DOHH2 (cell line): ENCODE results near the gene SREBF2.

ENCODE experiments used
- H3F3A ChIP-seq: fragments of 200-600 bp; sonication (generic), shearing (Covaris generic); 2 replicates; pipeline ENCODE4 v1.6.0; 2016; ENCODE audit warnings: antibody characterized with exemption, mild to moderate bottlenecking; ENCODE audit not compliant: control insufficient read depth, insufficient read depth
- H3K27ac ChIP-seq: fragments of 200-600 bp; sonication (generic); 2 replicates; pipeline ENCODE4 v1.5.1; 2014; ENCODE audit warnings: low read depth, mild to moderate bottlenecking, low read length, moderate library complexity
- H3K27me3 ChIP-seq: fragments of 200-600 bp; sonication (generic); 2 replicates; pipeline ENCODE4 v1.6.1; 2014; ENCODE audit warnings: mild to moderate bottlenecking, low read length, mixed read lengths; ENCODE audit not compliant: control insufficient read depth
- H3K36me3 ChIP-seq: fragments of 200-600 bp; sonication (generic); 2 replicates; pipeline ENCODE4 v1.6.1; 2014; ENCODE audit warnings: mild to moderate bottlenecking, low read length, moderate library complexity, mixed read lengths; ENCODE audit not compliant: control insufficient read depth
- H3K4me1 ChIP-seq: fragments of 200-600 bp; sonication (generic); 2 replicates; pipeline ENCODE4 v1.6.1; 2014; ENCODE audit warnings: mild to moderate bottlenecking, low read length, mixed read lengths; ENCODE audit not compliant: control insufficient read depth
- H3K4me2 ChIP-seq: fragments of 200-600 bp; sonication (generic); 2 replicates; pipeline ENCODE4 v1.6.0; 2014; ENCODE audit warnings: mild to moderate bottlenecking, low read length, moderate library complexity
- H3K4me3 ChIP-seq: fragments of 200-600 bp; sonication (generic); 2 replicates; pipeline ENCODE4 v1.5.1; 2014; ENCODE audit warnings: mild to moderate bottlenecking, low read length, mixed read lengths
- H3K79me2 ChIP-seq: fragments of 200-600 bp; sonication (generic); 2 replicates; pipeline ENCODE4 v1.6.1; 2014; ENCODE audit warnings: mild to moderate bottlenecking, low read length, mixed read lengths; ENCODE audit not compliant: control insufficient read depth
- H3K9me2 ChIP-seq: fragments of 200-600 bp; sonication (generic); replicated peaks from 2 replicates; pipeline ENCODE4 v1.6.1; 2014; ENCODE audit warnings: mild to moderate bottlenecking, low read length, mixed read lengths; ENCODE audit not compliant: control insufficient read depth
- H3K9me3 ChIP-seq: fragments of 200-600 bp; sonication (generic); 2 replicates; pipeline ENCODE4 v1.6.1; 2014; ENCODE audit warnings: antibody characterized with exemption, low read length, mixed read lengths; ENCODE audit not compliant: control insufficient read depth, insufficient read depth
- H4K20me1 ChIP-seq: fragments of 200-600 bp; sonication (generic); 2 replicates; pipeline ENCODE4 v1.6.0; 2014; ENCODE audit warnings: low read depth, mild to moderate bottlenecking, antibody characterized with exemption, low read length, moderate library complexity; ENCODE audit not compliant: control insufficient read depth, insufficient read depth
- CTCF ChIP-seq: fragments of 200-600 bp; sonication (generic); IDR thresholded peaks from one replicate; pipeline ENCODE4 v1.5.1; 2014; ENCODE audit warnings: antibody characterized with exemption, mild to moderate bottlenecking, low read depth, low read length; ENCODE audit not compliant: poor library complexity, severe bottlenecking
- EZH2phosphoT487 ChIP-seq: fragments of 200-600 bp; sonication (generic); IDR thresholded peaks from 2 replicates; pipeline ENCODE4 v1.6.1; 2017; ENCODE audit warnings: borderline replicate concordance, mild to moderate bottlenecking, antibody characterized with exemption, low read length, moderate library complexity, mixed read lengths

The SREBF2 gene

GRCh38 chr22:41880653-41881052 is 47.7 kb downstream of the SREBF2 start:
- H3K27me3 ChIP-seq: no peaks in the 10 kb centered on the region
- TF ChIP-seq CTCF (no peak), EZH2phosphoT487 (no peak)
- peaks cover 43% of the 10 kb centered on the region for H3K79me2 ChIP-seq
- peaks cover 79% of the 10 kb centered on the region for H3K4me1 ChIP-seq
- H3K9me2 ChIP-seq: no peaks in the 10 kb centered on the region
- peaks cover 96% of the 10 kb centered on the region for H3K36me3 ChIP-seq
- no peaks in the 10 kb centered on the region for H4K20me1 ChIP-seq
- peak overlapping the region; percentile 92 for H3K27ac ChIP-seq
- H3K9me3 ChIP-seq: no peaks in the 10 kb centered on the region
- peaks cover 32% of the 10 kb centered on the region for H3F3A ChIP-seq
- peak overlapping the region; percentile 14 for H3K4me2 ChIP-seq
- H3K4me3 ChIP-seq: no peak overlapping the region

DNA sequence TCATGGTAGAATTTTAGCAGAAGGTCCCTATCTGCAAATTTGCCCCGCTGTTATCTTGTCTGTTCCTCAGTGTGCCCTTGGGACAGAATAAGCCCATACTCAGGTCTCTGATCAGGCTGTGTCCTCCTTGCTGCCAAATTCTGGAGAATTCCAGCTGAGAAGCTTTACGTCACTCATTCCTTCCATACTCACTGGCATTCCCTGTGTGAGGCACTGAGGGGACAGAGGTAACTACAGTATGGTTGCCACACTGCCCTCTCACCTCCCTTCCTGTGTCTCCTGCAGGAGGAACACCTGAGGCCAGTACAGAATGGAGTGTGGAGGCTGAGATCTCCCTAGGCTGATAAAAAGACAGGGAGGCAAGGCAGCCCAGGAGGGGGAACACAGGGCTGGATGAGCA is 50.5 kb downstream of the SREBF2 start:
- Histone ChIP-seq H3K4me1 (peaks cover 100% of the 10 kb centered on the region), H3K36me3 (peaks cover 96% of the 10 kb centered on the region), H3K9me2 (no peaks in the 10 kb centered on the region), H3K9me3 (no peaks in the 10 kb centered on the region), H3F3A (peaks cover 37% of the 10 kb centered on the region), H3K79me2 (peaks cover 63% of the 10 kb centered on the region), H3K4me3 (peak overlapping the region; percentile 55), H3K27me3 (no peaks in the 10 kb centered on the region), H4K20me1 (no peaks in the 10 kb centered on the region), H3K4me2 (peak overlapping the region; percentile 84), H3K27ac (peak overlapping the region; percentile 92)
- TF ChIP-seq CTCF (no peak), EZH2phosphoT487 (no peak)

DNA sequence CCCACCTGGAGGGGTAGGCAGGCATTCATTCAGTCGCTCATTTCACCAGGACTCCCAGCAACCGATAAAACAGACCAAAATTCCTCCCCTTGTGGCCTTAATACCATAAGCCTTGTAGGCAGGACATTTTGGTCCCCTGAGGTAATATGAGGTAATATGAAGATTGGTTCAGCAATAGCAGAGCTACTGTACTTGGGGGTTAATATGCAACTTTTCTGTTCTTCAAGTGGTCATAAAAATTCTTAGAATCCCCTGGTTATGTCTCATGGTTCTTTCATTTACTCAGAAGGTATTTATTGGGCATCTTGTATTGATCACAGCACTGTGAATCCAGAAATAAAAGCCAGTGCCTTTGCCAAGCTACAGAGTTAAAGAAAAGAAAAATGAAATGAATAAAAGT is 52.2 kb downstream of the SREBF2 start:
- Histone ChIP-seq H3K9me2 (no peaks in the 10 kb centered on the region), H3K4me3 (peak overlapping the region; percentile 55), H3K36me3 (peaks cover 96% of the 10 kb centered on the region), H3K9me3 (no peaks in the 10 kb centered on the region), H3F3A (peaks cover 39% of the 10 kb centered on the region), H4K20me1 (no peaks in the 10 kb centered on the region), H3K4me2 (peak overlapping the region; percentile 84), H3K27ac (peak overlapping the region; percentile 92), H3K4me1 (peaks cover 96% of the 10 kb centered on the region), H3K79me2 (peaks cover 73% of the 10 kb centered on the region), H3K27me3 (no peaks in the 10 kb centered on the region)
- TF ChIP-seq CTCF (no peak), EZH2phosphoT487 (no peak)

DNA sequence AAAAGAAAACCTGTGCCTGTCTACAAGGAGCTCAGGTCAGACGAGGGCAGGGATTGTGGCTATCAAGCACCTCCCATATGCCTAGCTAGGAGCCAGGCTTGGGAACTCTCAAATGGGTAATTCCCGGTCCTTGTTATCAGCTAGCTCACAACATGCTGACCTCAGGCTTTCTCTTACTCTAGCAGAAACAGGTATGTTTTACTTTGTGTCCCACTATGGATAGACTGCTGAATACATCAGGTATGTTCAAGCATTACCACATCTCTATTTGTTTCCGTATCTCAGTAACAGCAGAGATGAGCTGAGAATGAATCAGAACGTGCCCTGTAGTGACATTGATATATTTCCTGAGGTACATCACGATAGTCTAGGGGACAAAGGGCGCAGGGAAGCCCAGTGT is 52.6 kb downstream of the SREBF2 start:
- no peaks in the 10 kb centered on the region for H3K9me3 ChIP-seq
- H3K4me3 ChIP-seq: peak overlapping the region; percentile 31
- peaks cover 96% of the 10 kb centered on the region for H3K36me3 ChIP-seq
- no peak for TF ChIP-seq EZH2phosphoT487
- TF ChIP-seq CTCF: no peak
- H3K4me2 ChIP-seq: peak overlapping the region; percentile 84
- no peaks in the 10 kb centered on the region for H3K9me2 ChIP-seq
- no peaks in the 10 kb centered on the region for H3K27me3 ChIP-seq
- no peaks in the 10 kb centered on the region for H4K20me1 ChIP-seq
- H3K79me2 ChIP-seq: peaks cover 77% of the 10 kb centered on the region
- peak overlapping the region; percentile 92 for H3K27ac ChIP-seq
- peaks cover 92% of the 10 kb centered on the region for H3K4me1 ChIP-seq
- peaks cover 38% of the 10 kb centered on the region for H3F3A ChIP-seq
